ENCODE data around the gene KRT84.

The KRT84 gene, protein sequence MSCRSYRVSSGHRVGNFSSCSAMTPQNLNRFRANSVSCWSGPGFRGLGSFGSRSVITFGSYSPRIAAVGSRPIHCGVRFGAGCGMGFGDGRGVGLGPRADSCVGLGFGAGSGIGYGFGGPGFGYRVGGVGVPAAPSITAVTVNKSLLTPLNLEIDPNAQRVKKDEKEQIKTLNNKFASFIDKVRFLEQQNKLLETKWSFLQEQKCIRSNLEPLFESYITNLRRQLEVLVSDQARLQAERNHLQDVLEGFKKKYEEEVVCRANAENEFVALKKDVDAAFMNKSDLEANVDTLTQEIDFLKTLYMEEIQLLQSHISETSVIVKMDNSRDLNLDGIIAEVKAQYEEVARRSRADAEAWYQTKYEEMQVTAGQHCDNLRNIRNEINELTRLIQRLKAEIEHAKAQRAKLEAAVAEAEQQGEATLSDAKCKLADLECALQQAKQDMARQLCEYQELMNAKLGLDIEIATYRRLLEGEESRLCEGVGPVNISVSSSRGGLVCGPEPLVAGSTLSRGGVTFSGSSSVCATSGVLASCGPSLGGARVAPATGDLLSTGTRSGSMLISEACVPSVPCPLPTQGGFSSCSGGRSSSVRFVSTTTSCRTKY

DNA sequence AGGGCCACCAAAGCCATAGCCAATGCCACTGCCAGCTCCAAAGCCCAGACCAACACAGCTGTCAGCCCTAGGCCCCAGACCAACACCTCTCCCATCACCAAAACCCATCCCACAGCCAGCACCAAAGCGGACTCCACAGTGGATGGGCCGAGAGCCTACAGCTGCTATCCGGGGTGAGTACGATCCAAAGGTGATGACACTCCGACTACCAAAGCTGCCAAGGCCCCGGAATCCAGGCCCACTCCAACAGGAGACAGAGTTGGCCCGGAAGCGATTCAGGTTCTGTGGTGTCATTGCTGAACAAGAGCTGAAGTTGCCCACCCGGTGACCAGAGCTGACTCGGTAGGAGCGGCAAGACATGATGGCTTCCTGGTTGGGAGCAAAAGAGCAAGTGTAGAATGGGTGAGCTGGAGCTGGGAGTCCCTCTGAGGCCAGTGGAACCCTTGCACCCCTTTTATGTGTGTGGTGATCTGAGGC, at the start of gene KRT84:
Gene KRT84 (minus strand): TSS at position 427 of the 477 bp plus-strand sequence. CDS start 67 bp downstream, at position 360.
- DNase-seq (ENCODE audit: low spot score), result no peak

DNA sequence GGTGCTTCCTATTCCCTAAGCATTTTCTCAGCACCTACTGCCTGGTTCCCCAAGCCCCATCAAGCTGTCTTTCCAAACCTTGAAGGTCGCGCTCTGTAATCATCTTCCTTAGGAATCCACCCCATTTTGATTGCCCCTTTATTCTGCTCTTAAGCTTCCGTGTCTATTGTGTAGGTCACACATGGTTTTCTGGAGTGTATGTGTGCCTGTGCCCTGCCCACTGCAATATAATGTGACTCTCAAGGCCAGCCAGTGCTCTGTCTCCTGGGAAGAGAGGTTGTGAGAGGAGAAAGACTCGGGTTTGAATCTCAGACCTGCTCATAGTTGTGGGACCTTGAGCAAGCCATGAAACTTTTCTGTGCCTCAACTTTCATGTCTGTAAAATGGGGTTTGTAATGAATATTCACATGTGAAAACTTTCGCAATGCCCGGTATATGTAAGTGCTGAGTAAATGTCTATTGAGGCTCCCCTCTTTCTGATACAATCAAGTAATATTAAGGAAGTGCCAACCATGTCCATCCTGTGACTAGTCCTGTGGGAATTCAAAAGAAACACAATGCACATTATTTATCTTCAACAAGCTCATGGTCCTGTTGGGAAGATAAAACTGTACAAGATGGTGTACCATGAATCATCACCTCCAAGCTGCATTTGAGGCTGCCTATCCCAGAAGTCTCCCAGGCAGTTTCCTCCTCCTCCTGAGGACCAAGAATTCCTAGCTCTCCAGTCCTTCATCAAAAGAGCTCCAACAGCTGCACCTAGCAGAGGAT, 49.5 kb upstream of the KRT84 start:
- no peak for DNase-seq (ENCODE audit: low spot score)

DNA sequence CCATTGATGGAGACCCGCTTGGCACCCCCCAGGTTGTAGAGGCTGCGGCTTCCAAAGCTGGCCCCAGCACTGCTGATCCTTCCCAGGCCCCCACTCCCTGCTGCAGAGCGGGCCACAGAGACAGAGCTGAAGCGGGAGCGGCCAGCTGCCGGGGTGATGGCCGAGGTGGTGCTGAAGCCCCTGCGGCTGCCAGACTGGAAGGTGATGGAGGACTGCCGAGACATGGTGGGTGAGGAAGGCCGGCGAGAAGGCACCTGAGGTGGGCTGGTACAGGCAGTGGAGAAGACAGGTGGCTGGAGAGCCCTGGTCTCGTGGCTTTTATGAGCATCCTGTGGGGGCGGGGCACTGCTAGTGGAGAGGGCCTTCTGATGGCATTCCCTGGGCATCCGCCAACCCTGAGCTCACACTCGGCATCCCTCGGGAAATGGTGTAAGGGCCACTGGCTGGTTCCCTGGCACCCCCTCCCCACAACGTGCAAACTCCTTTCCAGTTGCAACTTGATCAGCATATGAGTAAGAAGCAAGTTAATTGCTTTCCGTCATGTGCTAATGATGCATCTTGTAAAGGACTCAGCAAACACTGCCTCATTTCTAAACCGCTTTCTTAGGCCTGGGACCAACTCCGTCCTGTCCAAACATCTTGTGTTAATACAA, 48.8 kb upstream of the KRT84 start, which contains the start of gene KRT75:
Gene KRT75 (minus strand): TSS at position 291 of the 653 bp plus-strand sequence. CDS start 67 bp downstream, at position 224.
- DNase-seq (ENCODE audit: low spot score), result no peak

DNA sequence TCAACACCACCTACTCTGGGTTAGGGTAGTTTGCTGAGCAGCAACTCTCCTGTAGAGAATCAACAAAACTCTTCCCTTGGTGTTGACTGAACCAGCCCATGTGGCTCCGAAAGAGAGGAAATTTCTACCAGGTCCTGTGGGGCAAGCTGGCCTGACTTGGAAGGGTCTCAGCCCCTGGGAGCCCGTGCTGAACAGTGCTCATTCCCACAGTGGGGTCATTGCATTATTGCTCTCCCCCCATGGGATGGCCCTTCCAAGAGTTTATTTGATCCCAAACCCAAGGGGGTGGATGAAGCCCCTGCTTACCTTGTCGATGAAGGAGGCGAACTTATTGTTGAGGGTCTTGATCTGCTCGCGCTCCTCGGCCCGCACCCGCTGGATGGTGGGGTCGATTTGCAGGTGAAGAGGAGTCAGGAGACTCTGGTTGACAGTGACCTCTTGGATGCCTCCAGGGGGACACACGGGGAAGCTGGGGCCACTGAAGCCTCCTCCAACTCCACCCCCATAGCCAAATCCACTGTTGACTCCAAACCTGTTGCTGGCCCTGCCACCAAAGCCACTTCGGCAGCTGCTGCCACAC, 48.1 kb upstream of the KRT84 start:
- no peak for DNase-seq (ENCODE audit: low spot score)

DNA sequence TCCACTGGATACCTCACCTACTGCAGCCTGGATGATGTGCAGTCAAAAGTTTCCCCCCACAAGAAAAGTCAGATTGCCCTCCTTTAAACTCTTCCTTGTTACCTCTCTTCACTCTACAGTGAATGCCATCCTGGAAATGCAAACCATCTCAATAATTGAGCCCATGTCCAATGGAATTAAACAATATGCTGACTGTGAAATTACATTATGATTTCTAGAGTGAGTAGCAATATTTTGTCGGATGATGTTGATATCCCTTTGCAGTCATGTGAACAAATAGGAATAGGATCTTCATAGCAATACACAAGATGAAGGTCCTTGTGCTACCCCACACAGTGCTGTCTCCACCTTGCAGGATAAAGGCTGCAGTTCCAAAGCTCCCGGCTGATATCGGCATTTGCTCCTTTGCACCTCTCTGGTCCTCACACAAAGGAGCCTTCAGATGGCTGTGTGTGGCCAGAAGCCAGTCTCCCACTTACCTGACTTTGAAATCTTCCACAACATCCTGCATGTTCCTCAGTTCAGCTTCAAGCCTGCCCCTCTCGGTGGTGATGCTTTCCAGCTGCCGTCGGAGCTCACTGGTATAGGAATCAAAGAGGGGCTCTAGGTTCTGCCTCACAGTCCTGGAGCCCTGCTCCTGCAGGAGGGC, 47.2 kb upstream of the KRT84 start:
- DNase-seq (ENCODE audit: low spot score), result no peak

DNA sequence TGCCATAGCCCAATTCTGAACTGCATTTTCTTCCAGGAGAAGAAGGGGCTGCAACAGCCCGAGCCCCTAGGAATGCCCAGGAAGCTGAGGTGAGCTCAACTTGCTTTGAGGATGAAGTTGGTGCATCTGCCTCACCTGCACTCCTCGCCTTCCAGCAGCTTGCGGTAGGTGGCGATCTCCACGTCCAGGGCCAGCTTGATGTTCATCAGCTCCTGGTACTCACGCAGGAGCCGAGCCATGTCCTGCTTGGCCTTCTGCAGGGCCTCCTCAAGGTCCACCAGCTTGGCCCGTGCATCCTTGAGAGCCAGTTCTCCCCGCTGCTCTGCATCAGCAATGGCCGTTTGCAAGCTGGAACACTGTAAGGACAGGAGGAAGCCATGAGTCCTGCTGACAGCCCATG, 42.7 kb upstream of the KRT84 start:
- DNase-seq (ENCODE audit: low spot score), result no peak

DNA sequence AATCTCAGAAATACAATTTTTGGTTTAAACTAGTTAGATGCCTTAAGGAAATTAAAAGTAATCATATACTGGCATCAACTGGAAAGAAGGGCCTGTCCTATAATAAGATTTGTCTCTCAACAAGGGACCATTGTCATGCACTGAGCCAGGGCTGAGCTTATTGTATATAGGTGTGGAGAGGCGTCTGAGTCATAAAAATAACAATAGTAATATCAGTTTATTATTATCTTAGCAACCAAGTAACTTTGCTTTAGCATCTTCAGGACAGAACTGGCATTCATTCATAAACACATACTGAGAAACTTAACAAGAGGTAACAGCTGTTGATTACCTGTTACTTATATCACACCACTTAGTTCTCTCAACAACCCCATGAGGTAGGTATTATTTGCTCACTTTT, 41.6 kb upstream of the KRT84 start:
- DNase-seq (ENCODE audit: low spot score), result no peak

DNA sequence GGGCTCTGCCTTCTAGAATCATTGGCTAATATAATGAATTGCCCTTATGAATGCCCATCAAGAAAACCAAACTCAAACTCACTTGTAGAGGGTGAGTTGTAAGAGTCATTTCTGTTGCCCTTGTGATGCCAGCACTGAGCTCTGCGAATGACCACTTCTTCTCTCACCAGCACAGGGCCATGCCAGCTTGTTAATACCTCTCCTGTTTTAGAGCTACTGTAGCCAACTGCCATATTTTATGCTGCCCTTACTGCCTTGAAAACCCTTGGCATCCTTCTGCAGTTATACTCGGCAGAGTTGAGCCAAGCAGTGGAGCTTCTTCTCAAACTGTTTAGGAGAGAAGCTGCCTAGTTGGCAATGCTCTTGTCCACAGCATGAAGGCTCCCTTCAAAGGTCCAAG, 40.6 kb upstream of the KRT84 start:
- no peak for DNase-seq (ENCODE audit: low spot score)

DNA sequence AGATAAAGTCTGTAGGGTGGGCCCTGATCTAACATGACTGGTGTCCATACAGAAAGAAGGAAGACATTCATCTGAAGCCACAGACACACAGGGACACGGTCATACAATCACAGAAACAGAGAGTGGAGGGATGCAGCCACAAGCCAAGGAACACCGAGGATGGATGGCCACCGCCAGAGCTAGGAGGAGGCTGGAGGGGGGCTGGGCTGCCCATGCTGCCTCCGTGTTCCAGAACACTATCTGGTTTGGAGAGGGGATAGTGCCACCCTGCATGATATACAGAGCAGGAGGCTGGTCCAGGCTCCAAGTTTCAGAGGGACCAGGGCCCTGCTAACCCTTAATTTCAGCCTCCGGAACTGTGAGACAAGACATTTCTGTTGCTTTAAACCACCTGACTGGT, 40.0 kb upstream of the KRT84 start:
- DNase-seq (ENCODE audit: low spot score), result no peak

DNA sequence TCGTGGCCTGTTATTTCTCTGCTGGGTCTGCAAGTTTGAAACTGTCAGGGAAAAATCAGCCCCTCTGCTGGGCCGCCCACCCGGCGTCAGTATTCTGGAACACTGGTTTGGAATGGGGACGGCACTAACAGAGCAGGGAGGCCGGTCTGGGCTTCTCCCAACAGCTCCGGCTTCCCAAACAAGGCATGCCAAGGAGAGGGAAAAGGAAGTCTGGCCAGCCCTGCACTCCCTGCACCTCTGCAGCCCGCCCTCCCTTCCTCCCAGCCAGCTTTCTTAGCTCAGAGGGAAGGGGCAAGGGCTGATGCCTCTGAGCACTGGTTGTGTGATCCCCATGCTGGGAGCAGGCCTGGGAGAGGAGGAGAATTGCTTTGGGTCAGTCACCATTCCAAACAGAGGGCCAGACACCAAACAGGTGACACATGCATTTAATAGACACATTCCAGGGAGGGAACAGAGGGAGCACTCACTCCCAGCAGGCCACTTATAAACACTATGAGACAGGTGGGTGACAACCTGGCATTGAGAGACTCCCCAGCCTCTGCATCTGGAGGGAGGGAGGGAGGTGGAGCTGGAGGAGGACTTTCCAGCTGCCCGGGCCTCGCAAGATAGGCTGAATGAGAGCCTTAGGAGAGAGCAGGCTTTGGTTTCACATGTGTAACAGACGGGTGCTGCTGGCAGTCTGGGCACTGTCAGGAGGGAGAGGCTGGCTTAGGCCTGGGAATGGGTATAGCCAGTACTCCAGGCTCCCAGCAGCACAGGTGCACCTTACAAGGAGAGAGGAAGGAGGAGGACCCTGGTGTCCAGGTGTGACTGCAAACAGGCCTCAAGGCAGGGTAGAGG, 38.4 kb upstream of the KRT84 start:
- no peak for DNase-seq (ENCODE audit: low spot score)

DNA sequence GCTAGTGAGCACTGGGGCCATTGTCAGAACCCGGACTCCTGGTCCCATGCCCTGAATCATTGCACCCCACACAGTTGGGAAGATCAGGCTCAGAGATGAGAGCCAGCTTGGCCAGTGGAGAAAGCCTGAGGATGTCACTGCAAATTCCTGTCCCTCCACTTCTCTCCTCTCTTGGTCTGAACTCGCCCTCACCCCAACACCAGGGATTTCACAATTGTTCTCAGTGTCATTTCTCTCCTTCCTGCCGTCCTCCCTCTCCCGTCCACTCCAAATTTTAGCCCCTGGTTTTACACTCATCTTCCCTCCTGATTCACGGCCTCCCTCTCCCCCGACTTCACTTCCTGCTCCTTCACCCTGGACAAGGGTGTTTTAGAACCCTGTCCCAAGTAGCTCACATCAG, 37.6 kb upstream of the KRT84 start:
- DNase-seq (ENCODE audit: low spot score), result no peak

DNA sequence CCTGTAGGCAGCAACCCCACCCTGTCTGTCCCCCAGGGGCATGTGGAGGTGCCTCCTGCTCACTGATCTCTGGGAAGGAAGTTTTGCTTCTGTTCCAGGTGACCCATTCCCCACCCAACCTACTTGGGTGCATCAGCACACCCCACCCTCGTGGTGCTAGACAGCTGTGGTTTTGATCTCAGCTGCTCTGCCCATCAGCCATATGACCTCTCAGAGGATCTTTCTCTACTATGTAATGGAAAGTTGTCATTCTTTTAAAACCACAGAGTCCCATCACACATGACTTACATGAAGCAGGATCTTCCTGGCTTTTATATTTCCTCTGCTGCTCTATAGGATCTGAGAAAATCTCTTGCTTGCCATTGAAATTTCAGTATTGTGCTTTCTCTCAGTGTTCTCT, 34.2 kb upstream of the KRT84 start:
- no peak for DNase-seq (ENCODE audit: low spot score)

DNA sequence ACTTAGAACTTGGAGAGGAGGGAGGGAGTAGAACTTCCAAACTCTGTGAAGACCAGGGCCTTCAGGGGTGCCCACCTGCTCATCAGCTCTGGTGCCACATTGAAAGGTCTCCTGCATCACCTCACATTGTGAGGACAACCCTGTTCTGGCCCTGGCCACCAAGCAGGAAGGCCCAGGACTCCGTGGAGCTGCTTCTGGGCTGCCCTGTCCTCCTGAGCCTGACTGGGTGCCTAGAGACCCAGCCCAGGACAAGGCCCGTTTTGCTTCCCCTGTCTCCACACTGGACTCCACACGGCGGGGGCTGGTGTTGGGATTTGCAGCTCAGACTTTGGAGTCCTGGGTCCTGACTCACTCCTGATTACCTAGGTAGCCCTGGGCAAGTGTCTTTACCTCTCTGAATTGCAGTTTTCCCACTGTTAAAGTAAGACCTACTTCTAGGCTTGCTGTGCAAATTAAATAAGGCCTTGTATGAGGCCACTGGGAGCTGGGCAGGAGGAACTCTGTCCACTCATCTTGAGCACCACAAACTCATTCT, 33.2 kb upstream of the KRT84 start:
- DNase-seq (ENCODE audit: low spot score), result no peak

DNA sequence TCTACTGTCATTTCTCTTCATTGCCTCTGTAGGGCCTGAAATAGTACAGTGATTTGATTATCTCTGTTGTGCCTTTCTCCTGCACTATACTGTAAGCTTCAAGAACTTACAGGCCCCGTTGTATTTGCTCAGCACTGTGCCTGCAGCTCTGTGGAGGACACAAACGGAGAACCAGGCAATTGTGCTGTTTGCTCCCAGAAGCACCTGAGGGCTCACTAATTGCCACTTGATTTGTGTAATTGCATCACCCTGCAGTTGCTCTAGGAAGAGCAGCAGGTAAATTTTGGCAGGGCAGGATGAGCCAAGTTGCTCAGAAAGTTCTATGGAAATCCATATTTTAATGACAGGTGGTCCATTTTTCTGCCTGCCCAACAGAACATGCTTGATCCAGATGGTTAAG, 32.3 kb upstream of the KRT84 start:
- DNase-seq (ENCODE audit: low spot score), result no peak

DNA sequence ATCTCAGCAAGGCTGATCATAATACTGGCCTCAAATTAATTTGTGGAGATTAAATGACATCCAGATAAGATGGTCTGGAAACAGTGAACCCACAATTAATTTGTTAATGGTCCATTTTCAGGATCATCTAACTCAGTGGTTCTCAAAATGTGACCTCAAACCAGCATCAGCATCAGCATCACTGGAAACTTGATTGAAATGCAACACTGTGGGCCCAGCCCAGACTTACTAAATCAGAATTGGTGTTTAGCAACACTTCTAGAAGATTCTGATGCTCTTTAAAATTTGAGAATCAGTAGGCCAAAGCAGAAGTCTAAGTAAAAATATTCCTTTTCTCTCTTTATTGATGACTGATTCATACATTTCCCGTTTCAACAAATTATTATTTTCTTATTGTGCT, 31.3 kb upstream of the KRT84 start:
- DNase-seq (ENCODE audit: low spot score), result no peak

DNA sequence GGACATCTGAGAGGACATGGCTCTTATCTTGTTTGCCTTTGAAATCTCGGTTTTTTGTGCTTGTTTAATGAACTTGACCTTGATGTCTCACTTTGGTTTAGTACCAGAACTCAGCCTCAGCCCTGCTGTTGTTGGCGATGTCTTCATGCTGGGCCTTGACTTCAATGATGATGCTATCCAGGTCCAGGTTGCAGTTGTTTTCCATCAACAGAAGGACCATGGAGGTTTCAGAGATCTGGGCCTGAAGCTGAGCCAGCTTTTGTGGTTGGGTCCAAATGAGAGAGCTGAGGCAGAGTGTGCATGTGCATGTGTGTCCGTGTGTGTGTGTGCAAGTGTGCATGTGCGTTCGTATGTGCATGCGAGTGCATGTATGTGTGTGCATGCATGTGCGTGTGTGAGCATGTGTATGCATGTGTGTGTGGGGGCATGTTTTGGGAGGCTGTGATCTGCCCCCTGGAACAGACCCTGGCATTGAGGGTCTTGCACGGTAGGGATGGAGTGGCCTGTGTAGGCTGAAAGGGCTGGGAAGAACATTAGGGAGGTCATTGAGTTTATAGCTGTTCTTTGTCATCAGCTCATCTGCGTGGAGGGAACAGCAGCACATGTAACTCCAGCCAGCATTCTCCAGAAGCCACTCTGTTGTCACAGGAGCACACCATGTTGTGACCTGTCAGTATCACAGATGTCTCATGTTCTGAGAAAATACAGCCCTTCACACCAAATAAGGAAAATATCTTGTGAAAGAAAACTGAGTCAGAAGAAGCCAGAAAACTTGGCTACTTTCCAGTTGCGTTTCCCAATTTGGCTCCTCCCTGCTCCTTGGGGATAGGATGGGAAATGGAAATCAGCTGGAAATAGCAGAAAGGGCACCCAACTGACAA, 30.7 kb upstream of the KRT84 start:
- DNase-seq (ENCODE audit: low spot score), result no peak

DNA sequence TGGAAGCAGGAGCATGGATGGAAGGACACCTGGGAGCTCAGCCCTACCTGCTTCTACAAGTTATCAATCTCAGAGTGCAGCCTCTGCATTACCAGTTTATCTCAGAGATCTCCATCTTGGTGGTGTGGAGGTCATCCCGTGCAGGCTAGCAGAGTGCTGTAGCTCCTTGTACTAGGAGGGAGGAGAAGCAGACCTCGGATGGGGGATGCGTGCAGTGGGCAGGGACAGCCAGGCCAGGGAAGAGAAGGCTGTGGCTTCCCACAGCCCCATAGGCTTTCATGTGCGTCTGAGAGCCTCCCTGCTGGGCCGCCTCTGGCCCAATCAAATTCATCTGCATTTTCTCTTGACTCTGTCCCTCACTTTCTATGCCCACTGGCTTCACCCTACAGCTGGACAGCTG, 29.5 kb upstream of the KRT84 start:
- no peak for DNase-seq (ENCODE audit: low spot score)

DNA sequence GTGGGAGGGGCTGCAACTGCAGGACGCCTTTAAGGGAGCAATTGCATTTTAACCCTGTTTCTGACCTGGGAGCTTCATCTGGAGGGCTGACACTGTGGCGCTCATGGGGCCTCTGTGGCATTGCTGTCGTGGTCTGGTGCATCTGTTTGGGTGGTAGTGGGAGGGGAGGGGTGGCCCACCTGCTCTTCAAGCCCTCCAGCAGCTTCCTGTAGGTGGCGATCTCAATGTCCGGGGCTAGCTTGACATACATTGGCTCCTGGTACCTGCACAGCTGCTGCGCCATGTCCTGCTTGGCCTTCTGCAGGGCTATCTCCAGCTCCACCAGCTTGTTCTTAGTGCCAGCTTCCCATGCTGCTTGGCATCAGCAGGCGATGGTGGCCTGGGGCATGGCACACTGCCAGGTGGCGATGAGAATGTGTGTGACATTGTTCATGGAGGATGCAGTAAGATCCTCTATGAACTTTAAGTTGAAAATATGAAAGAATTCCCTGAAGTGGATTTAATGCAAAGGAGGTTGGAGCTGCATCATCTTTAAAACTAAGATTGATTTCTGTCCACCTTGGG, 28.4 kb upstream of the KRT84 start:
- DNase-seq (ENCODE audit: low spot score), result no peak

DNA sequence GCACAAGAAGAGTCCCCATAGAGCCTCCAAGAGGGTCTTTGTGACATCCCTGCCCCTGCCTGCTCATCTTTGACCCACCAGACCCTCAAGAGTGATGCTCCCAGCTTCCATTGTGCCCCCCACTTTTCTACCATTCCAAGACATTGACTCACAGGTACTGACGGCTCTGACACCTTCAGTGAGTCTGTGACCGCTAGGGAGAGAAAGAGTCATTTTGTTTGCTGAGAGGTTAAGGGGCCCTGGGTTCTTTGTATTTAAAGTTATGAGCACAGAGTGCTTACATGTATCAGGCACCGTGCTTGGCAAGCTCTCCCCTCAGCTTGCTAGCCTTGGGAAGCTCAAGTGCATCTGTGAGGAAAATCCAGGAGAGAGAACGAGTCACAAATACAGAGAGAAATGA, 27.8 kb upstream of the KRT84 start:
- DNase-seq (ENCODE audit: low spot score), result no peak
